Embryonic facial prominence (tissue), 1 donor: ENCODE results near the gene TNFRSF14.

ENCODE experiments used
- DNase-seq: peaks from one replicate; pipeline ENCODE4 v3.0.0-alpha.2; 2016; ENCODE audit errors: extremely low spot score

Gene TNFRSF14

DNA sequence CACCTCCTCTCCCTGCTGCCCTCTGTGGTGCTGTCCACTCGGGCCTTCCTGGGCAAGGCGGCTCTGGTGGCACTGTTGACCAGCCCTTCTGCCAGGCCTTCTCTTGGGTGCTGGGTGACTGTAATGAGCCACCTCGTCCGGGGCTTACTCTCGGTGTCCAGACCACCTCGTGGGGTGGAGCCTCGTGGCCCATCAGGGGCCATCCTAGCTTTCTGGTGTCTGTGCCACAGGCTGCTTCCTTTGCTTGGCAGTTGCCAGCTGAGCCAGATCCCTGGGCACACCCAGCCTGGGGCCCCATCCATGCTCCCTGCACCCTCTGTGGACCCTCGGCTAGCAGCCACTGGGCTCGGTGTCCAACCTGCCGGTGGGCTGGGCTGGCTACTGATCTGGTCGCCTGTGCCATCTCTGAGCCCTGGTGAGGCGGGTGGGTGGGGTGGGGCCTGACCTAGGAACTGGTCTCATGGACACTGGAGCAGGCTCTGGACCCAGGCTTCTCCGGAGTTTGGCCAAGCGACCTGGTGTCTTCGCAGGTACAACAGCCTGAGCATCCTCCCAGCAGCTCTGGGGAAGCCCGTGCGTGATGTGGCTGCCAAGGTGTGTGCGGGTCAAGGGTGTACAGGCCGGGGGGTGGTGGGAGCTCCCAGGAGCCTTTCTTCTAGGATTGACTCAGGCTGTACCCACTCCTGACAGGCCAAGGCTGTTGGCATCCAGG, 31.8 kb downstream of the TNFRSF14 start:
- DNase-seq = no peak

DNA sequence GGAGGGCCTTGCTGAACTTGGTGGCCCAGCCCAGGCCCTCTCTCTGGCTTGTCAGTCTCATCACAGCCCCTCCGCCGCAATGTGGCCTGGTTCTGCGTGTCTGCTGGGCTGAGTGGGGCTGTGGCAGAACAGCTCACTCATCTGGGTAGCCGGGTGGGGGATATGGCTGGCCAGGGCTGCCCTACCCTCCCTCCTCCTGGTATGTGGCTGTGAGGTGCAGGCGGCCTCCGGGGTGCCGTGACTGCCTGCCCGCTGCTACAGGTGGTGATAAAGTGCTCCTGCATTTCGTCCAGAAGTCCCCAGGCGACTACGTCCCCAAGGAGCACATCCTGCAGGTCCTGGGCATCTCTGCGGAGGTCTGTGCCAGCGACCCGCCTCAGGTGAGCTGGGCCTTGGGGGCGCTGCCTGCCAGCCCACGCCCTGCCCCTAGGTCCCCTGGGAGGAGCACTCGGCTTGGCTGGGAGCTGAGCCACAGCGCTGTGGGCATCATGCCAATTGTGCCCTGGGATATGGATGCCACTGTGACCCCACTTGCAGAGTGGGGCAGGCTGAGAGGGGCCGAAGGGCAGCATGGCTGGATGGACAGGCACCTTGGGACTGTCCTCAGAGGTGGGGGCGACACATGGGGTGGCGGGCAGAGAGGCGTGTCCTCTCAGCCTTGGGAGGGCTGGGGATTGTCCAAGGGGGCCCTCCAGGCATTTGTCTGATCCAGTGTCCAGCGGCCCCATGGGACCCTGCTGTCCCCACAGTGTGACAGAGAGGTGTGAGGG, 32.7 kb downstream of the TNFRSF14 start:
- DNase-seq = no peak

DNA sequence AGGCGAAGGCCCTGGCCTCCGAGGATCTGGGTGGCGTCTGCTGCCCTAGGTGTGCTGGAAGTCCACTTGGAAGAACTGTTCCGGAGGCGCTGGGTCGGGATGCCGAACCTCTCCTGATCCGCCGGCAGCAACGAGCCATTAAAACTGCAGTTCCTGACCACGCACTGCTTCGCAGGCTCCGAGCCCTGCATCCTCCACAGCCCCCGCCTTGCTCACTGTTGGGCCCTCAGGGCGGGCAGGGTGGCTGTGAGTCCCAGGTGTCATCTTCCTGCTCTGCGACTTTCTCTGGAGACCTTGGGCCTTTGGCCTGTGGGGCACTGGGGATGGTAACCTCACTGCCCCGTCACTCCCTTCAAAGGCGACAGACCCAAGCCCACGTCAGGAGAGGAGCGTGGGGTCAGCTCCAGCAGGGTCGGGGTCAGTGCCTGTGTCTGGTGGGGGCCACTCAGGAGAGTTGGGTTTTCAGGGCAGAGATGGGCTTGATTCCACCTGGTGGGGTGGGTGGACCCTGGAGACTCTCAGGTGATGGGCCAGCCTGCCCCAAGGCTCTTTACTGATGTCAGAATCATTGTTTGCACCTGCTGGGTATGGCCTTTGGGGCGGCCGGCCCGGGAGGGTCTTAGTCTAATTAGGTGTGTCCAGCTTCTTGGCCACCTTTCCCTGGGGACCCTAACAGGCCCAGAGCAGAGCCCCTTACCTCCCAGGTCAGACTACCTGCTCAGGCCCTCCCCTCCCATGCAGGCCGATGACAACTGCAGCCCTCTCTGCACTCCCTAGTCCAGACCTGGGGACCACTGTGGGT, 33.5 kb downstream of the TNFRSF14 start:
- no peak for DNase-seq

DNA sequence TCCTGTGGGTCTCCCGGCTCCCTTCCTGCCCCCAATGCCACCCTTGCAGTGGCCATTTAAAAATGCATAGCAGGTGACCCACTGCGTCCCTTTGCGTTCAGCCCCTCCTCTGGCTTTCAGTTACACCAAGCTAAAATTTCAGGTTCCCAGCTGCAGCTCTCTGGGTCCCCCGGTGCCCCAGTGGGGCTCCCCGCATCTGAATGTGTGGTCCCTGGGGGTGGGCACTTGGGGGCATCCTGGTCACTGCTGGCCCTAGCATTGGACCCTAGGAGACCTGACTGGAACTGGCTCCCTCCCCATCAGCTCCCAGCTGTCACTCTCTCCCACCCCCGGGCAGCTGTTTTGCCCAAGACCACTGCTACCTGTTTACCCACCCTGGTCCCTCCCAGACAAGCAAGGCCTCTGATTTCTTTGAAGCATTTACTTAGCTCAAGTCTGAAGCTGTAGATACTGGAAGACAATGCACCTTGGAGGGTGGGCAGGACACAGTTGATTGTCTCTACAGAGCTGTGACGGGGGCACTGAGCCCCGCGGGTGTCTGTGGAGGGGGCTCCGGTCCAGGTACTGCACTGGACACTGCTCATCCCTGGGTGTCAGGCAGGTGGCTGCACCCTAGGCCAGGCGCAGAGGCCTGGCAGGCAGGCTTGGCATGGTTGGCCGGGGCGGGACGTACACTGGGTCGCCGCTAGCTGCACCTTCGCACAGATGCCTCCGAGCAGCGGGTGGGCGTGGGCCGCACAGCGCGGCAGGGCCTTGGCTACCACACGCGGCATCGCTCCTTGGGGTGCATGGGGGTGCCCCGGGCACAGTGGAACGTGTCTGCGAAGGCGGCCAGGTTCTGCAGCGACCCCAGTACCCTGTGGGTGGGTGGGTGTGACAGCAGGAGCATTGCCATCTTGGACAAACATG, 34.3 kb downstream of the TNFRSF14 start:
- no peak for DNase-seq

DNA sequence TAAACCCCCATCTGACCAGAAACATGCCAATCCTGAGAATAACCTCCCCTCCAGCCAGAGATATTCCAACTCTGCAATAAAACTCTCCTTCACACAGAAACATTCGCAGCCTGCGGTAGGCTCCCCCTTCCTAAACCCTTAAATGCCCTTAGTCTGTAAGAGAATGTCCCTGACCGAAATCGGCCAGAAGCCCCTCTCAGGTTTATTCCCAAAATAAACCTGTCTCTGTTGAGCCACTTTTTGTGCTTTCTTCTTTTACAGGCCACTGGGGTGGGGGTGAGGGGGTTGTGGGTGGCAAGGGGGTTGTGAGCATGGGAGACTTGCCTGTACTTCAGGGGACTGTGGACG, 35.0 kb downstream of the TNFRSF14 start:
- no peak for DNase-seq

DNA sequence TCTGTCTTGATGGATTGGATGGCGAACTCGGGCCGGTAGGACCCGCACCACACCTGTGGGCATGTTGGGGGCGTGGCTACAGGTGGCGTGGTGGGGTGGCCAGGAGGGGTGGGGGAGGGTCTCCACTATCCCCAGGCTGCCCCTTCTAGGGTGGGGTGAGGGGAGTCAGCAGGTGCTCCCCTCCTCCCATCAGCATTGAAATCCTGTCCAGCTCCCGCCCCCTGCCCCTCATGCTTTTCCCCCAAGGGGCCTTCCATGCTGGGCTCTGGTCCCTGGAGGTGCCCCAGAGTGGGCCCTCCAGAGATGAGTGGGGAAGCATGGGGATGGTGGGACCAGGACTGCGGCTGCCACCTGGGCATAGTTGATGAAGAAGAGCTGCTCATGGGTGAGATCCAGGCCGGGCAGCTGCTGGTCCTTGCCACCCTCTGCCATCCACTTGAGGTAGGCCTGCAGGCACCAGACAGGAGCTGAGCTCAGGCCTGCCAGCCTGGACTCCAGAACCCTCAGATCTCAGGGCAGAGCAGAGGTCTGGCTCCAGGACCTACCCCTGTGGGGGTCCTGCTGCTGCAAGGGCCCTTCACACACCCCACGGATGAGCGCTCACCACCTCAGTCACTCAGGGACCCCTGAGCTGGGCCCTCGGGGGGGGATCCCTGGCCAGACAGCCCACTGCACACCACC, 35.5 kb downstream of the TNFRSF14 start:
- DNase-seq = no peak

DNA sequence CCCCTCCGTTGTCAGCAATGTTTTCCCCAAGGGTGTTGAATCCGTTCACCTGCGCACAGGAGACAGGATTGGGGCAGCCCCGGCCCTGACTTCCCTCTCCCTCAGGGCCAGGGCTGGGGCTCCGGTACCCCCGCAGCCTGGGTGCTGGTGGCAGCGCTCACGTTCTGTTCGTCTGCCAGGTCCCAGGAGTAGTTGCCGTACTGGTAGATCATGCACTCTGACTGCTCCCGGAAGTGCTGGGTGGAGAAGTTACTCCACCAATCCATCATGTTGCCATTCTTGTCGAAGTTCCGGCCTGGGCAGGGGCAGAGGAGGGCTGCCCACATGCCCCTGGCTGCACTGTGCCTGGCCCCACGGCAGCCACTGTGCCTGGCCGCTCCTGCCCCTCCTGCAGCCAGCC, 36.5 kb downstream of the TNFRSF14 start:
- no peak for DNase-seq

DNA sequence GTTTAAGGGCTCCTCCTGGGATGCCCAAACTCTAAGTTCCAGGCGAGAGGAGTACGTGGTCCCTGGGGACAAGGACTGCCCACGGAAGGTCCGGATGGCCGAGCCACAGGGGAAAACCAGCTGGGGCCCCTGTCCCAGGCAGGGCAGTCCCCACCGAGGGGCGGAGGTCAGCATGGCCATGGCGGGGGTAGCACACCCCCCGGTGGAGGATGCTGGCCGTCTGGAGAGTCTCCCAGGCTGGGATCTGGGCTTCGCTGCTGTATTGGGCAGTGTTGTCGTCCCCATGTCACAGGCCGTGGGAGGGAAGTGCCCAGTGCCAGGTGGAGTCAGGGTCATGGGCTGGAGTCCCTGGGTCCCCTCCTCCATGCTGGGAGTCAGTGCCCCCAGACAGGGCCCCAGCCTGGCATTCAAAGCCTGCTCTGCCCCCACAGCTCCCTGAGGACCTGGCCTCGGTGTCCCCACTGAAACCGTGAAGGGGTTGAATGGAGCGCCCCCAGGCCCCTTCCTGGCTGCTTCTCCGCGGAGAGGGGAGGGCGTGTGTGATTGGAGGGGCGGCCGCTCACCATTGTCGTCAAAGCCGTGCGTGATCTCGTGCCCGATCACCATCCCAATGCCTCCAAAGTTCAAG, 37.2 kb downstream of the TNFRSF14 start:
- no peak for DNase-seq

DNA sequence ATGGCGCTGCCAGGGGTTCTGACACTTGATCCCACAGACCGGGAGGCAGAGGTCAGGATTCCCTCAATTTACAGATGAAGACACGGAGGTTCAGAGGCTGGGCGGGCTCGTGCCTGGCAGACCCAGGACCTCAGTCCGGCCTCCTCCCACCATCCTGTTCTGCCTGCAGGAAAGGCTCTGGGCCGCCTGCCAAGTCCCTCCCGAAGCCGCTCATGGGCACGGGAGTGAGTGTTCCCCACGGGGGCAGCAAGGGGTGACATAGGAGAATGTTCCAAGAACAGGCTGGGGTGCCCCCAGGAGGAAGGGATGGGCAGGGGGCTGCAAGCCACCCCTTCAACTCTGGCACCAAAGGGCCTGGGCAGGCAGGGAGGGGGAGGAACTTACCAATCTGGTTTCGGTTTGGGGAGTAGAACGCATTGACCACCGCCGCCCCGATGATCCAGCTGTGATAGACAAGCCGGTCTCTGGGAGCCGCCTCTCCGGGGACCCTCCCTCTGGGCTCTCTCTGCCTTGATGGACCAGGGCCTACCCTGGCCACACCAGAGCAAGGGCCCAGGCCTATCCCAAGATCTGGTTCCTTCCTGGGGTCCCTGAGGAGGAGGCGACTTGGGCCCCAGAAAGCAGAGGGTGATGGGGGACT, 38.0 kb downstream of the TNFRSF14 start:
- no peak for DNase-seq

DNA sequence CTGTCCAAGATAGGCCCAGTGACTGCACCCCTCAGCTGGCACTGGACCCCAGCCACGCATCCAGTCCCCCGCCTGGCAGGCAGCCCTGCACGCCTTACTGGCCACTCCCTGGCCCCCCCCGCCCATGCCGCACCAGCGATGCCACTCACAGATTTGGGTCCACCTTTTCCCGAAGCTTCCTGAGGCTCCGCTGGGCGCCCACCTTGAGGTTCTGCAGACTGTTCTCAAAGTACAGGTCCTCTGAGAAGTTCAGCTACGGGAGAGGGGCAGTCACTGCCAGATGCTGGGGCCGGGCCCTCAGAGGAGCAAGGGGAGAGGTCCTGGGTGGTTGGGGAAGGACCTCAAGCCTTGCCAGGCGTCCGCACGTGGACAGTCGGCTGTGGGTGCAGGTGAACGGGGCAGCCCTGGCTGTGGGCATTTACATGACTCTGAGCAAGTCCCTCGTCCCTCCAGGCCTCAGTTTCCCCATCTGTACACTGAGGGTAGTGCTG, 38.5 kb downstream of the TNFRSF14 start:
- DNase-seq = no peak

DNA sequence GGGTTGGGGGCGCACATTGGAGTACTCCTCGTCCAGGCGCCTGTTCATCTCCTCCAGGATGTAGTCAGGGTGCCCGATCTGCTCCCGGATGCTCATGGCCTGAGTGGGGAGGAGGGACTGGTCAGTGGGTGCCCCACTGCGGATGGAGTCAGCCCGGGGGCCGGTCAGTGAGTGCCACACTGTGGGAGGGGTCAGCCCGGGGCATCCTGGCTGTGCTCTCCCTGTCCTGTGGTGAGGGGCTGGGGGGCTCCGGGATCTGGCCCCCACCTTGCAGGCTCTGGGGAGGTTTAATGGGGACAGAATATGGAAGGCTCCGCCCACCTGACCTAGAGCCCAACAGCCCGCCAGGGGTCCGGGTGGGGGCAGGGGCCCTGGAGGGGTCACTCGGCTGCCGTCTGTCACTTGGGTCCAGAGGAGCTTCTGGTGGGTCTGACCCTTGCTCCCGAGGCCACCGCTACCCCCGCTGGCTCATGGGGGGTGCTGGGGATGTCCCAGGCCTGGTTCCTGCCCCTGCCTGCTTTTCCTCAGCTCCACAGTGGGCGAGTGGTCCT, 39.2 kb downstream of the TNFRSF14 start:
- no peak for DNase-seq

DNA sequence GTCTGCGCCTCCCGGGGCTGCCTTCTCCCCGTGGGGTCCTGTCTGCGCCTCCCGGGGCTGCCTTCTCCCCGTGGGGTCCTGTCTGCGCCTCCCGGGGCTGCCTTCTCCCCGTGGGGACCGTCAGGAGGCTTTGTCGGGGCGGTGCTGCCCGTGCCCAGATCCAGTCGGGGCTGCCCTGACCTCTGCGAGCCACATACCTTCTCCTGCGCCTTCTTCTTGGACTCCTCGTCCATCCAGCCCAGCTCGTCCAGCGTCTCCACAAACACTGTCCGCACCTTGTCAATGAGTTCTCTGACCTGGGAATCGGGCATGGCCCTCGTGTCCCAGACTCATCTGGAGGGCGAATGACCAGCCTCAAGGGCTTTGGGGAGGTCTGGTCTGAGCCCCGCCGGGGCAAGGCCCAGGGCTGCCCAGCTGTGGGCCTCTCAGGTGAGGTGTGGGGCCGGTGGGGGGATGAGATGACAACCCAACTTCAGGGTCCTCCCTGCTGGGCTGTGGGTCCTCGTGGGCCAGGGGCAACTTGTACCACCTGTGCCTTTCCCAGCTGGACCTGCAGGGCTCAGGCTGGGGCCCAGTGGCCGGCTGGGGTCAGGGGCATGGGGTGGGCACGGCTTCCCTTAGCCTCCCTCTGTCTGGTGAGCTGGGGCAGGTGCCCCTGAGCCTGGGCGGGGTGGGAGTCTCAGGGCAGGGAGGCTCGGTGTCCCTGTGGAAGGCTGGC, 39.8 kb downstream of the TNFRSF14 start:
- DNase-seq = no peak

DNA sequence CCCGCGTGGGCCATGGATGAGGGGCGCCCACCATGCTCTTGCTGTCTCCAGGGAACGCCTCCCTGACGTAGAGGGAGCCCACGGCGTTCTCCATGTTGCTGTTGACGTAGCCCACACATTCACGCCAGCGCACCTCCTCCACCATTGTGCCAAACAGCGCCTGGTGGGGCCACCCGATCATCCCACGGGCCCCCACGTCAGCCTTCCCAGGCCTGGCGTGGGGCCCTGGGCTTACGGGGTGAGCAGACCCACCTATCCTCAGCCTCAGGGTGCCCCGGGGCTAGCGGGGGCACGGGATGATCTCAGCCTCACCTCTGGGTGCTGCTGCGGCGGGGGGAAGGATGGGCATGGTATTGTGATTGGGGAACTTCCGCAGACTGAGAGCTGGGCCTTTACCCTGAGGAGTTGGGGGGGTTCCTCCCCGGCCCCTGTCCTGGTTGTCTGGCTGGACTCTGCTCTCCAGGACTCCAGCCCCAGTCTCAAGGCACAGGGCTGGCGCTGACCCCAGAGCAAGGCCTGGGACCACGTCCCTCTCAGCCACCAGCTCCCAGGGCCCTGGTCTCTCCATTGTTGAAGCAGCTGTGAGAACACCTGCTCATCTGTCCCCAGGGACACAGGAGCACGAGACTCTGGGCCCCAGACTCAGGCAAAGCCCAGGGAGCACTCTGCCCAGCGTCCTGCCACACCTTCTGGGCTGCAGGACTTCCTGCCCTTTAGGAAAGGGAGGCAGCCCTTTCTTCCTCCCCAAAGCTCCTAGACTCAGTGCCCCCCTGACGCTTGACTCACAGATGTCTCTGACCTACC, 40.6 kb downstream of the TNFRSF14 start:
- DNase-seq = no peak

DNA sequence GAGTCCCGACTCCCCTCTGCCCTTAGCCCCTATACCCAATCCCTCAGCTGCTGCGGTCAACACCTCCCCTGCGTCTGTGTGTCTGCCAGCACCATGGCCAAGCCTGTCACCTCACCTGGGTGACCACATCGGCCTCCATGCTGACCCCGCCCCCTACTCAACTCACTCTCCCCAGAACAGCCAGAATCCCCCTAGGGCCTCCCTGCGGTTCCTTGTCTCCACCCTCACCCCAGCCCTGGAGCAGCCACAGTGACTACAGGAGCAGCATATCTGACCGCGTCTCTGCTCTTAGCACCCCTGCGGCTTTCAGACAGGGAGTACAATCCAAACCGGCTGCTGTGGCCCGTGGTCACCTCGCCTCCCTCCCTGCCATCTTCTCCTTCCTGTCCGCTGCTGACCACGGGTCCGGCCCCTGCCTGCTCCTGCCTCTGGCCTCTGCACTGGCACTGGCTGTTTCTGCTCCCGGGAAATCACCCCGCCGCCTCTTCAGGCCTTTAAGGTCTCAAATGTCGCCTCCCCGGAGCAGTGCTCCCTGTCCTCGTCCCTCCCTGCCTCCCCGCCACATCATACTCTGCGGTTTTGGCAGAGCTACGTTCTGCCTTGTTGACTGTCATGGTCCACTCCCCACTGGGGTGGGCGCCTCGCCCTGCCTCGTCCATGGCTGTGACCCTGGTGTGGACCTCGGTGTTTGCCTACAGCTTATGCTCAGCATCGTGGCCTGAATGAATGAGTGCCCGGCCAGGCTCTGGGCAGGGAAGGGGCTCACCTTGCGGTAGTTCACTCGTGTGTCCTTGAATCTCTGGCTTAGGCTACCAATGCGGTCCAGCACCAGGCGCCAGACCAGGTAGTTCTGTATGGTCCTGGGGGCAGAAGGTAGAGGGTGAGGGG, 41.5 kb downstream of the TNFRSF14 start:
- no peak for DNase-seq

DNA sequence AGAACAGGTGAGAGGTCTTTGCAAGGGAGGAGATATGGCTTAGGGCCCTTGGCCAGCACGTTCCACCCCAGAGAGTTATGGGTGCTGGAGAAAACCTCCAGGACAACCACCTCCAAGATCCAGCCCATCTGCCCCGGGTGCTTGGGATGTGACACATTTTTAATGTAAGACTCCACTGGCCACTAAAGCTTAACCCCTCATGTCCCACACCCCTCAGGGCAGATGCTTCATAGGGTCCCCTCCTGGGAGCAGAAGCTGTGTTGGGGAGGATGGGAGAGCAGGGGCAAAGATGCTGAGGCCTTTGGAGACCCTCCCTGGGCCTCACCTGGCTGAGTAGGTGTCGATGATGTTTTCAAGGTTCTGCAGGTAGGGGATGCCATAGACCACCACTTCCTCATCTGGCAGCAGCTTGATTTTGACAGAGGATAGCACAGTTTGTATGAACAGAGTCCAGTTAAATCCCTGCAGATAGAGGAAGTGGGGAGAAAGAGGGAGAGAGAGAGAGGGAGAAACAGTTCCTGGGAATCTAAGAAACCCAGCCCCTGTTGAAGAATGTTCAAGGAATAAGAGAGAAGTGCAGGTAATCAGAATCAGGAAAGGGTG, 42.3 kb downstream of the TNFRSF14 start:
- DNase-seq = no peak

DNA sequence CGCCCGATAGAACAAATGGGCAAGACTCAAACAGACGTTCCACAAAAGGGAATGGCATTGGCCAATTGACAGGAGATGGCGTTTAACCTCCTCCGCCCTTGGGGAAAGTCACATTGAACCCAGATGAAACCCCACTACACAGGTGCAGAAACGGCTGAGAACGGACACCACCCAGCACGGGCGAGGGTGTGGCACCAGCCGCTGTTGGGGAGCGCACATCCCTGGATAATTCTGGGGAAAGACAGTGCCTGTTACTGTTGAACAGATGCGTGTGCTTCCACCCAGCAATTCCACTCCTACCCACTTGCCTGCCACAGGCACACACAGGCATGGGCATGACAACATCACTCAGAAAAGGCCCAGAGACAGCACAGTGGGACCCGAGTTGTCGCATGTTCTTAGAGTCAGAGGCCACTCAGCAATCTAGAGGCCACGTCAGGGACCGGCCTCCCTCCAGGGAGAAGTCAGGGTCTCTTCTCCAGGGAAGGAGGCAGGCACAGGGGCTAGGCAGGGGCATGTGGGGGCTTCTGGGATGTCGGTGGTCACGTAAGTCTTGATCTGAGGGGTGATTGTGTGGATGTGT, 45.6 kb downstream of the TNFRSF14 start:
- DNase-seq = no peak
